Spleen (tissue), 11 donors: ENCODE measurements around the gene IGHMBP2. TPM values are rescaled to one million over a fixed set of nuclear protein-coding genes. Genes with fewer than 3 reads are reported as not detected.

ENCODE experiments used
- DNase-seq: peaks from one replicate; pipeline ENCODE4 v3.0.0-alpha.2; 2020
- H3K27ac ChIP-seq, 8 donors: fragments of 200-600 bp; sonication (generic) in 7 of 8; 1 replicate in 4 of 8; 2 replicates in 4 of 8; pipeline versions ENCODE4 v1.5.0 to v1.8.0; 2016 to 2021; ENCODE audit warnings: inconsistent platforms in 4 of 8, mild to moderate bottlenecking in 4 of 8, moderate library complexity in 1 of 8
- H3K27me3 ChIP-seq, 7 donors: fragments of 200-600 bp; sonication (generic) in 6 of 7; replicated peaks in 1 of 7; 1 replicate in 4 of 7; 2 replicates in 3 of 7; pipeline versions ENCODE4 v1.5.0 to v1.8.0; 2016 to 2021; ENCODE audit warnings: inconsistent platforms in 3 of 7, mild to moderate bottlenecking in 1 of 7
- H3K36me3 ChIP-seq, 6 donors: fragments of 200-600 bp; sonication (generic) in 5 of 6; 1 replicate in 4 of 6; 2 replicates in 2 of 6; pipeline versions ENCODE4 v1.5.0 to v1.8.0; 2016 to 2021; ENCODE audit warnings: inconsistent platforms in 2 of 6
- H3K4me1 ChIP-seq, 6 donors: fragments of 200-600 bp; sonication (generic) in 5 of 6; 1 replicate in 3 of 6; 2 replicates in 3 of 6; pipeline versions ENCODE4 v1.5.0 to v1.8.0; 2016 to 2021; ENCODE audit warnings: inconsistent platforms in 3 of 6
- H3K4me3 ChIP-seq, 8 donors: fragments of 200-600 bp; sonication (generic) in 7 of 8; 1 replicate in 4 of 8; 2 replicates in 4 of 8; pipeline versions ENCODE4 v1.5.0 to v1.8.0; 2016 to 2021; ENCODE audit warnings: inconsistent platforms in 4 of 8, mild to moderate bottlenecking in 4 of 8, moderate library complexity in 2 of 8
- H3K9me3 ChIP-seq, 8 donors: fragments of 200-600 bp; sonication (generic) in 7 of 8; 1 replicate in 4 of 8; 2 replicates in 4 of 8; pipeline versions ENCODE4 v1.5.0 to v1.8.0; 2016 to 2021; ENCODE audit warnings: inconsistent platforms in 4 of 8
- CTCF ChIP-seq, 11 experiments: fragments of 200-600 bp in 7 of 11; fragments of 450-650 bp in 4 of 11; sonication (generic) in 4 of 11; IDR thresholded peaks in 8 of 11; conservative IDR thresholded peaks in 3 of 11; 1 replicate in 7 of 11; 2 replicates in 4 of 11; pipeline versions ENCODE4 v1.4.0 to v1.8.0; 2016 to 2021; ENCODE audit warnings: antibody characterized with exemption in 11 of 11, inconsistent platforms in 4 of 11, mild to moderate bottlenecking in 1 of 11
- POLR2A ChIP-seq, 3 donors: fragments of 450-650 bp; IDR thresholded peaks; one replicate each; pipeline ENCODE4 v1.5.1; 2017; ENCODE audit warnings: antibody characterized with exemption in 3 of 3, mild to moderate bottlenecking in 1 of 3
- POLR2AphosphoS5 ChIP-seq, 3 donors: sonication (generic); formaldehyde crosslinking; IDR thresholded peaks; one replicate each; pipeline ENCODE4 v1.5.1; 2017; ENCODE audit warnings: antibody characterized with exemption in 3 of 3
- WGBS, 5 donors: extraction: QIAGEN DNeasy Blood & Tissue Kit in 3 of 5; methylation state at CpG; one replicate each; pipeline versions ENCODE4 v1.1.5 to v1.1.7; 2013 to 2018; 5-methylcytosine and 5-hydroxymethylcytosine counted together
- intact Hi-C: fragments of 100-400 bp; cut with DNase I; formaldehyde crosslinking; loops from one replicate; pipeline ENCODE4 v1.15.0; 2023; ENCODE audit warnings: low total_unique reads
- polyA plus RNA-seq, 3 donors: library from polyadenylated mRNA; stranded (reverse); fragments of 200-250 nt; gene quantifications; one replicate each; pipeline ENCODE4 v1.2.1, GENCODE V29; 2013
- total RNA-seq, 7 donors: library from RNA; depleted of rRNA in 3 of 7; stranded (reverse); fragments of >200 nt in 3 of 7; fragmentation: NEBNext Ultra II Directional in 4 of 7; extraction: Animal tissue kit (Norgen Biotek cat#: 25700) in 4 of 7; gene quantifications; one replicate each; pipeline versions ENCODE4 v1.1.0 to v1.2.1, GENCODE V29; 2016 to 2021
- donor health status: healthy with polysubstance abuse.
- donor health status: DM: no; HTN: no; CAD: no; lungs with moderate emphysema.
- donor health status: DM: no; HTN: no; CAD: no.
- donor health status: Bipolar disorder and iron deficiency.
- donor health status: healthy.
- donor health status: DM: no; HTN: no; CAD: no.
- donor health status: DM: yes; HTN: yes; CAD: no.

The IGHMBP2 gene
- total and polyA plus RNA-seq, 10 donors, result 8.2 to 31.6 (median 24.6) TPM

GRCh38 chr11:68934321-68934645, 30.6 kb downstream of the IGHMBP2 start:
- TF ChIP-seq POLR2A (IDR thresholded peaks at IDR 0.05), result no peak
- TF ChIP-seq POLR2AphosphoS5 (IDR thresholded peaks at IDR 0.05), result no peak
- no peak for TF ChIP-seq CTCF (IDR thresholded peaks at IDR 0.05 in 8 of 11, conservative IDR thresholded peaks at IDR 0.05 in 3 of 11)
- 94 to 98% (median 96%) methylated on average over 12 of the region's 12 CpGs for WGBS, 5 donors
- H3K4me3 ChIP-seq, result no peak overlapping the region
- no peaks in the 10 kb centered on the region for H3K27me3 ChIP-seq
- peak; percentile 43 for DNase-seq
- H3K4me1 ChIP-seq, result no peaks in the 10 kb centered on the region
- H3K9me3 ChIP-seq, result no peaks in the 10 kb centered on the region
- H3K36me3 ChIP-seq, result peaks cover 0 to 100% (median 85%) of the 10 kb centered on the region in 6 donors
- no peak overlapping the region for H3K27ac ChIP-seq
- intact Hi-C loops, result no loop called here

- no peaks in the 10 kb centered on the region for H3K4me1 ChIP-seq
- H3K27me3 ChIP-seq, result no peaks in the 10 kb centered on the region
- 92 to 98% (median 96%) methylated on average over 8 to 13 of the region's 13 CpGs for WGBS, 5 donors
- no peaks in the 10 kb centered on the region for H3K9me3 ChIP-seq
- DNase-seq, result peak; percentile 33
- intact Hi-C loops, result no loop called here
- no peak overlapping the region for H3K27ac ChIP-seq
- TF ChIP-seq CTCF (IDR thresholded peaks at IDR 0.05 in 8 of 11, conservative IDR thresholded peaks at IDR 0.05 in 3 of 11) (no peak), POLR2A (IDR thresholded peaks at IDR 0.05) (no peak), POLR2AphosphoS5 (IDR thresholded peaks at IDR 0.05) (no peak)
- H3K36me3 ChIP-seq, result peaks cover 0 to 100% (median 85%) of the 10 kb centered on the region in 6 donors
- H3K4me3 ChIP-seq, result no peak overlapping the region
Observed at GRCh38 chr11:68934666-68935065, 31.0 kb downstream of the IGHMBP2 start.

- no peaks in the 10 kb centered on the region for H3K27me3 ChIP-seq
- no peak for TF ChIP-seq POLR2A (IDR thresholded peaks at IDR 0.05)
- WGBS, 5 donors, result 95 to 98% (median 96%) methylated on average over 15 of the region's 15 CpGs
- H3K4me1 ChIP-seq, result no peaks in the 10 kb centered on the region
- intact Hi-C loops, result no loop called here
- H3K27ac ChIP-seq, result no peak overlapping the region
- H3K9me3 ChIP-seq, result no peaks in the 10 kb centered on the region
- H3K36me3 ChIP-seq, result peaks cover 0 to 100% (median 85%) of the 10 kb centered on the region in 6 donors
- H3K4me3 ChIP-seq, result no peak overlapping the region
- peak; percentile 59 for DNase-seq
Observed at GRCh38 chr11:68935066-68935465, 31.4 kb downstream of the IGHMBP2 start.

- intact Hi-C loops, result no loop called here
- Histone ChIP-seq H3K27ac (no peak overlapping the region), H3K27me3 (no peaks in the 10 kb centered on the region), H3K36me3 (peaks cover 0 to 100% (median 82%) of the 10 kb centered on the region in 6 donors), H3K4me1 (no peaks in the 10 kb centered on the region), H3K4me3 (no peak overlapping the region), H3K9me3 (no peaks in the 10 kb centered on the region)
- TF ChIP-seq POLR2A (IDR thresholded peaks at IDR 0.05), result no peak
- TF ChIP-seq CTCF (IDR thresholded peaks at IDR 0.05 in 8 of 11, conservative IDR thresholded peaks at IDR 0.05 in 3 of 11), result no peak
- no peak for TF ChIP-seq POLR2AphosphoS5 (IDR thresholded peaks at IDR 0.05)
- peak; percentile 64 for DNase-seq
- 94 to 99% (median 96%) methylated on average over 23 to 29 of the region's 29 CpGs for WGBS, 5 donors
Observed at GRCh38 chr11:68935516-68936357, 32.0 kb downstream of the IGHMBP2 start.
